GM10266 (cell line): ENCODE measurements around the gene TTC9.

ENCODE experiments used
- DNase-seq: peaks from one replicate; pipeline ENCODE4 v3.0.0; 2012; ENCODE audit errors: extremely low spot score
- CTCF ChIP-seq: IDR thresholded peaks from 2 replicates; pipeline ENCODE4 v1.5.1; 2012; ENCODE audit warnings: mild to moderate bottlenecking, low read depth; ENCODE audit not compliant: control insufficient read depth, insufficient read depth; ENCODE audit errors: missing control alignments

The TTC9 gene

GRCh38 chr14:70641548-70642302 lies at the start of gene TTC9:
TTC9 (plus strand) TSS chr14:70641916; CDS start chr14:70642130, 214 bp downstream.
- DNase-seq, result peak; percentile 69
- no peak for TF ChIP-seq CTCF

- TF ChIP-seq CTCF, result no peak
- DNase-seq, result no peak
Observed at GRCh38 chr14:70594461-70594860, 47.3 kb upstream of the TTC9 start.

GRCh38 chr14:70595443-70596185 lies 46.1 kb upstream of the TTC9 start:
- no peak for TF ChIP-seq CTCF
- DNase-seq, result no peak

- no peak for TF ChIP-seq CTCF
- DNase-seq, result no peak
Observed at GRCh38 chr14:70597731-70598130, 44.0 kb upstream of the TTC9 start.

GRCh38 chr14:70599345-70599744 lies 42.4 kb upstream of the TTC9 start:
- TF ChIP-seq CTCF, result no peak
- no peak for DNase-seq

GRCh38 chr14:70600382-70601157 lies 41.1 kb upstream of the TTC9 start, which contains the start of gene MED6:
MED6 (minus strand) TSS chr14:70600655; CDS start chr14:70600637, 18 bp downstream.
- TF ChIP-seq CTCF, result no peak
- DNase-seq, result peak; percentile 87

GRCh38 chr14:70601162-70601561 lies 40.6 kb upstream of the TTC9 start:
- DNase-seq, result no peak
- TF ChIP-seq CTCF, result no peak
